ENCODE data around the gene SPEF2.

The SPEF2 gene

GRCh38 chr5:35698047-35698808 lies 80.6 kb downstream of the SPEF2 start:
- Histone ChIP-seq H3K9me3 (ENCODE audit: insufficient read depth, low read depth, low read length) (no peaks in the 10 kb centered on the region), H2BK12ac (ENCODE audit: low read length) (no peak overlapping the region), H3K27me3 (ENCODE audit: insufficient read depth, low read length) (no peaks in the 10 kb centered on the region), H2AK5ac (ENCODE audit: low read length) (no peak overlapping the region), H3K79me1 (ENCODE audit: low read length) (no peaks in the 10 kb centered on the region), H2BK120ac (ENCODE audit: insufficient read depth, low read length, poor library complexity) (no peak overlapping the region), H3K4me1 (ENCODE audit: control insufficient read depth in 1 of 2, insufficient read depth in 2 of 2, low read length in 2 of 2) (no peaks in the 10 kb centered on the region), H2BK5ac (ENCODE audit: low read depth, low read length, poor library complexity) (no peak overlapping the region), H3K79me2 (ENCODE audit: control insufficient read depth, insufficient read depth, low read length, poor library complexity) (no peaks in the 10 kb centered on the region), H4K12ac (ENCODE audit: low read depth, low read length) (no peak overlapping the region), H3K4me2 (ENCODE audit: low read length) (no peak overlapping the region), H4K8ac (ENCODE audit: low read depth, low read length) (no peak overlapping the region), H3K36me3 (ENCODE audit: control insufficient read depth in 1 of 2, insufficient read depth in 2 of 2, low read length in 2 of 2) (no peaks in the 10 kb centered on the region), H3K14ac (ENCODE audit: low read length) (no peak overlapping the region), H3K9ac (ENCODE audit: low read length) (no peak overlapping the region), H2AFZ (ENCODE audit: insufficient read depth, low read length, poor library complexity) (no peak overlapping the region), H4K91ac (ENCODE audit: low read depth, low read length) (no peak overlapping the region), H3K27ac (ENCODE audit: low read depth, low read length) (no peak overlapping the region), H3K23ac (ENCODE audit: low read length) (no peak overlapping the region), H3K4ac (ENCODE audit: low read depth, low read length) (no peak overlapping the region), H3K18ac (ENCODE audit: low read length) (no peak overlapping the region), H3K4me3 (ENCODE audit: low read depth, low read length) (no peak overlapping the region)
- WGBS (ENCODE audit: extremely low coverage, insufficient coverage, insufficient read length), result no CpG with 5 or more reads among the region's 4 CpGs
- DNase-seq, result no peak

- Histone ChIP-seq H2BK120ac (ENCODE audit: insufficient read depth, low read length, poor library complexity) (no peak overlapping the region), H4K12ac (ENCODE audit: low read depth, low read length) (no peak overlapping the region), H3K4me1 (ENCODE audit: control insufficient read depth in 1 of 2, insufficient read depth in 2 of 2, low read length in 2 of 2) (no peaks in the 10 kb centered on the region), H3K4ac (ENCODE audit: low read depth, low read length) (no peak overlapping the region), H3K4me3 (ENCODE audit: low read depth, low read length) (no peak overlapping the region), H3K23ac (ENCODE audit: low read length) (no peak overlapping the region), H4K8ac (ENCODE audit: low read depth, low read length) (no peak overlapping the region), H2AK5ac (ENCODE audit: low read length) (no peak overlapping the region), H3K79me1 (ENCODE audit: low read length) (no peaks in the 10 kb centered on the region), H2AFZ (ENCODE audit: insufficient read depth, low read length, poor library complexity) (no peak overlapping the region), H3K27ac (ENCODE audit: low read depth, low read length) (no peak overlapping the region), H3K9me3 (ENCODE audit: insufficient read depth, low read depth, low read length) (peaks cover 2% of the 10 kb centered on the region), H3K27me3 (ENCODE audit: insufficient read depth, low read length) (no peaks in the 10 kb centered on the region), H3K79me2 (ENCODE audit: control insufficient read depth, insufficient read depth, low read length, poor library complexity) (no peaks in the 10 kb centered on the region), H2BK5ac (ENCODE audit: low read depth, low read length, poor library complexity) (no peak overlapping the region), H3K18ac (ENCODE audit: low read length) (no peak overlapping the region), H3K4me2 (ENCODE audit: low read length) (no peak overlapping the region), H3K36me3 (ENCODE audit: control insufficient read depth in 1 of 2, insufficient read depth in 2 of 2, low read length in 2 of 2) (no peaks in the 10 kb centered on the region), H2BK12ac (ENCODE audit: low read length) (no peak overlapping the region), H3K9ac (ENCODE audit: low read length) (no peak overlapping the region), H4K91ac (ENCODE audit: low read depth, low read length) (no peak overlapping the region), H3K14ac (ENCODE audit: low read length) (no peak overlapping the region)
- DNase-seq, result no peak
- WGBS (ENCODE audit: extremely low coverage, insufficient coverage, insufficient read length), result no CpG with 5 or more reads among the region's 1 CpG
Observed at GRCh38 chr5:35707659-35708058, 90.0 kb downstream of the SPEF2 start.

- no peaks in the 10 kb centered on the region for H3K27me3 ChIP-seq (ENCODE audit: insufficient read depth, low read length)
- H3K4me3 ChIP-seq (ENCODE audit: low read depth, low read length), result no peak overlapping the region
- H3K14ac ChIP-seq (ENCODE audit: low read length), result no peak overlapping the region
- H3K4ac ChIP-seq (ENCODE audit: low read depth, low read length), result no peak overlapping the region
- H3K9me3 ChIP-seq (ENCODE audit: insufficient read depth, low read depth, low read length), result peaks cover 2% of the 10 kb centered on the region
- no CpG with 5 or more reads among the region's 2 CpGs for WGBS (ENCODE audit: extremely low coverage, insufficient coverage, insufficient read length)
- no peak overlapping the region for H2AFZ ChIP-seq (ENCODE audit: insufficient read depth, low read length, poor library complexity)
- H4K12ac ChIP-seq (ENCODE audit: low read depth, low read length), result no peak overlapping the region
- H3K9ac ChIP-seq (ENCODE audit: low read length), result no peak overlapping the region
- H3K27ac ChIP-seq (ENCODE audit: low read depth, low read length), result no peak overlapping the region
- no peaks in the 10 kb centered on the region for H3K79me2 ChIP-seq (ENCODE audit: control insufficient read depth, insufficient read depth, low read length, poor library complexity)
- H3K4me2 ChIP-seq (ENCODE audit: low read length), result no peak overlapping the region
- H4K91ac ChIP-seq (ENCODE audit: low read depth, low read length), result no peak overlapping the region
- no peaks in the 10 kb centered on the region for H3K4me1 ChIP-seq (ENCODE audit: control insufficient read depth in 1 of 2, insufficient read depth in 2 of 2, low read length in 2 of 2)
- H3K79me1 ChIP-seq (ENCODE audit: low read length), result no peaks in the 10 kb centered on the region
- H2BK5ac ChIP-seq (ENCODE audit: low read depth, low read length, poor library complexity), result no peak overlapping the region
- no peak overlapping the region for H3K18ac ChIP-seq (ENCODE audit: low read length)
- H2BK120ac ChIP-seq (ENCODE audit: insufficient read depth, low read length, poor library complexity), result no peak overlapping the region
- no peak for DNase-seq
- no peak overlapping the region for H2BK12ac ChIP-seq (ENCODE audit: low read length)
- no peak overlapping the region for H2AK5ac ChIP-seq (ENCODE audit: low read length)
- no peak overlapping the region for H4K8ac ChIP-seq (ENCODE audit: low read depth, low read length)
- no peaks in the 10 kb centered on the region for H3K36me3 ChIP-seq (ENCODE audit: control insufficient read depth in 1 of 2, insufficient read depth in 2 of 2, low read length in 2 of 2)
- no peak overlapping the region for H3K23ac ChIP-seq (ENCODE audit: low read length)
Observed at GRCh38 chr5:35709688-35710087, 92.0 kb downstream of the SPEF2 start.

DNA sequence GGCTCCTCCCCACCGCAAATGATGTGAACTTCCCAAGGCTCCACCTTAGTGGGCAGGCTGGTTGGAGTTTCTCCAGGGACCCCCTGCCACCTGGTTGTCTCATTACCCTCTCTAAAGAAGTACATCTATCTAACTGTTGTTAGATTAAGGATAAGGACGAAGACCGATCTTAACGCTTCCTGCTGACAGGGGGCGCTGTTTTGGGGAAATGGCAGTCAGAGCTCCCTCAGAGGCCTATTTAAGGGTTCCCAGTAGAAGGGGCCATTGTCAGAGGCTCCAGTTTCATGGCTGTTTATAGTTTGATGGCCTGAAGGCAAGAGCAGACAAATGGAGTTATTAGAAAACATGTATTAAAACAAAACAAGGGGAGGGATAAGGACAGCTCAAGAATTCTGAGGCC lies 100.1 kb downstream of the SPEF2 start:
- Histone ChIP-seq H4K12ac (ENCODE audit: low read depth, low read length) (no peak overlapping the region), H2BK12ac (ENCODE audit: low read length) (no peak overlapping the region), H3K23ac (ENCODE audit: low read length) (no peak overlapping the region), H2AFZ (ENCODE audit: insufficient read depth, low read length, poor library complexity) (no peak overlapping the region), H3K4ac (ENCODE audit: low read depth, low read length) (no peak overlapping the region), H4K91ac (ENCODE audit: low read depth, low read length) (no peak overlapping the region), H3K36me3 (ENCODE audit: control insufficient read depth in 1 of 2, insufficient read depth in 2 of 2, low read length in 2 of 2) (no peaks in the 10 kb centered on the region), H3K79me1 (ENCODE audit: low read length) (no peaks in the 10 kb centered on the region), H3K18ac (ENCODE audit: low read length) (no peak overlapping the region), H2BK5ac (ENCODE audit: low read depth, low read length, poor library complexity) (no peak overlapping the region), H3K27ac (ENCODE audit: low read depth, low read length) (no peak overlapping the region), H3K27me3 (ENCODE audit: insufficient read depth, low read length) (no peaks in the 10 kb centered on the region), H3K9me3 (ENCODE audit: insufficient read depth, low read depth, low read length) (no peaks in the 10 kb centered on the region), H3K4me3 (ENCODE audit: low read depth, low read length) (no peak overlapping the region), H2AK5ac (ENCODE audit: low read length) (no peak overlapping the region), H4K8ac (ENCODE audit: low read depth, low read length) (no peak overlapping the region), H3K9ac (ENCODE audit: low read length) (no peak overlapping the region), H3K14ac (ENCODE audit: low read length) (no peak overlapping the region), H2BK120ac (ENCODE audit: insufficient read depth, low read length, poor library complexity) (no peak overlapping the region), H3K4me1 (ENCODE audit: control insufficient read depth in 1 of 2, insufficient read depth in 2 of 2, low read length in 2 of 2) (no peaks in the 10 kb centered on the region), H3K4me2 (ENCODE audit: low read length) (no peak overlapping the region), H3K79me2 (ENCODE audit: control insufficient read depth, insufficient read depth, low read length, poor library complexity) (no peaks in the 10 kb centered on the region)
- no CpG with 5 or more reads among the region's 5 CpGs for WGBS (ENCODE audit: extremely low coverage, insufficient coverage, insufficient read length)
- no peak for DNase-seq

All from trophoblast cell (in vitro differentiated cells and primary cell).